ENCODE results near the gene RALGAPA2.

GRCh38 chr20:20635006-20635405 is 77.4 kb downstream of the RALGAPA2 start:
- TF ChIP-seq POLR2A (IDR thresholded peaks at IDR 0.05) (no peak), CTCF (IDR thresholded peaks at IDR 0.05) (no peak)
